SK-MEL-5 (cell line): Measurements from ENCODE around the gene TMEM255B. TPM values are rescaled to one million over a fixed set of nuclear protein-coding genes. Genes with fewer than 3 reads are reported as not detected.

ENCODE experiments used
- total RNA-seq: library from RNA; depleted of rRNA; stranded (reverse); fragments of >200 nt; shearing (Covaris generic); gene quantifications from 2 replicates; pipeline ENCODE4 v1.2.3, GENCODE V29; 2014; rRNA removed

The TMEM255B gene
- total RNA-seq, 1 experiment from 2014 or later: 0.48 TPM

Other genes starting within 250 kb of the TMEM255B start
- 41.4 and 45.6 TPM in 2 replicates for gene TFDP1, start 174.5 kb upstream of the TMEM255B start, total RNA-seq
- not detected in 2 replicates for gene ATP4B, start 101.0 kb upstream of the TMEM255B start, total RNA-seq
- gene GRK1, start 92.0 kb upstream of the TMEM255B start, total RNA-seq: not detected in 2 replicates
- gene GAS6, start 104.8 kb downstream of the TMEM255B start, total RNA-seq: 5.8 and 6.3 TPM in 2 replicates
- 0.08 TPM in 1 of 2 replicates, not detected in the other for gene C13orf46, start 214.8 kb downstream of the TMEM255B start, total RNA-seq